ENCODE data around the gene AZIN2.
"Not testable (repeated sequence)": the region's sequence is repeated elsewhere in the genome, so short reads cannot be mapped to it uniquely, and the experiment has no call there.

Gene AZIN2

DNA sequence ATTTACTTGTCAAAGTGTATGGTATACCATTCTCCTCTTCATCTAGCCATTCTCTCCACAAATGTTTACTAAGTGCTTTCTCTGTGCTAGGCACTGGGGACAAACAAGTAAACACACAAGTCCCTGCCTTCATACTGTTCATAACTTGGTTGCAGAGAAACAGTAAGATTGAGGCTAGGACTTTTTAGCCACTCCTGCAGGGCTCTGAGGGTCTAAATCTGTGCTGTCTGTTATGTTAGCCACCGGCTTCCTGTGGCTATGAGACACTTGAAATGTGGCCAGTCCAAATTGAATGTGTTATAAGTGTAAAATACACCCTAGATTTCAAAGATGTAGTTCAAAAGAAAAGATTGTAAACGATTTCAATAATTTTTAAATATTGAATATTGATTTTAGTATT lies 50.2 kb downstream of the AZIN2 start:
- no peak for DNase-seq

DNA sequence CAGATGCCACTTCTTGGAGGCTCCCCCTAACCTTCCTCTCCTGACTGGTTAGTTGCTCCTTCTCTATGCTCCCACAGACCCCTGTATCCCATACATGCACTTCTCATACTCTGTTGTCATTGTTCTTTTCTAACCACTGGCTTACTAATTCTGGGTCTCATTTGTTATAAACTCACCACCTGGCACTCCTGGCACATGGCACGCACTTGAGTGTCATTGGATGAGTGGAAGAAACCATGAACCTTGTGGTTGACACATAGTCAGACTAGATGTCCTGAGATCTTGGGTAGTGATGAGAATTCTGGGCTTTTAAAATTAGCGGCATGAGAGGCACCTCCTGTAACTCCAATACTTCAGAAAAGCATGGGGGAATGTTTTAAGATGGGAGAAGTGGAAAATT lies 51.6 kb downstream of the AZIN2 start:
- no peak for DNase-seq

DNA sequence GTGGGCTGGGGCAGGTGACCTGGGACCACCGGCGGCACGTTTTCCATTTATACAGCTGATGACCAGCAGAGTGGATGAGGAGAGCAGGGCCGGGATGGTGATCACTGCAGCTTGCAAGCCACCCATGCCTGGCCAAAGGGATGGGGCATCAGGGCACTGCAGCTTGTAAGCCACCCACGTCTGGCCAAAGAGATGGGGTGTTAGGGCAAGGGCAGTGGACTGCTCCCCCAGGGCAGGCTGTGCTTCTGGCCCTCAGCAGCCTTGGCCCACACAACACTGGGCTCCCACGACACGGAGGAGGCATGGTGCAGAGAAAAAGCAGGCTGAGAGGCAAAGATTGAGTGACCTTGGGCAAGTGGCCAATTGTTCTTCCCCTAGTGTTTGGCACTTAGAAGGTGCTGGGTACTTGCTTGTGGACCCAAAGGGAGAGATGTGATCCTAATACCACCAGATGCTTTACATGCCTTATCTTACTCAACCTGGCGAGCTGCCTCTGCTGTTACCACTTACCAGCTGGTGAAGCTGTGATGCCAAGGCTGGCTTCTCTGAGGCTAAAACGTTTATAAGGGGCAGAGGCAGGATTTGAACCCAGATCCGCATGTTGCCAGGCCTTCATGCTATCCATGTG lies 52.6 kb downstream of the AZIN2 start:
- DNase-seq: no peak

DNA sequence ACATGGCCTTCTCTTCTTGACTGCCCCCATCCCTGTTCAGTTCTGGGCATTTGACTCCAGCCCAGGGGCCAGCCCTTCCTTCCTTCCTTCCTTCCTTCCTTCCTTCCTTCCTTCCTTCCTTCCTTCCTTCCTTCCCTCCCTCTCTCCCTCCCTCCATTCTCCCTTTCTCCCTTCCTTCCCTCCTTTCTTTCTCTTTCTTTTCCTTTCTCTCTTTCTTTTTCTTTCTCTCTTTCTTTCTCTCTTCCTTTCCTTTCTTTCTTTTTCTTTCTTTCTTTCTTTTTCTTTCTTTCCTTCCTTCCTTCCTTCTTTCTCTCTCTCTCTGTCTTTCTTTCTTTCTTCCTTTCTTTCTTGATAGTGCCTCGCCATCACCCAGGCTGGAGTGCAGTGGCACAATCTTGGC lies 55.1 kb downstream of the AZIN2 start:
- DNase-seq: not testable (repeated sequence)

DNA sequence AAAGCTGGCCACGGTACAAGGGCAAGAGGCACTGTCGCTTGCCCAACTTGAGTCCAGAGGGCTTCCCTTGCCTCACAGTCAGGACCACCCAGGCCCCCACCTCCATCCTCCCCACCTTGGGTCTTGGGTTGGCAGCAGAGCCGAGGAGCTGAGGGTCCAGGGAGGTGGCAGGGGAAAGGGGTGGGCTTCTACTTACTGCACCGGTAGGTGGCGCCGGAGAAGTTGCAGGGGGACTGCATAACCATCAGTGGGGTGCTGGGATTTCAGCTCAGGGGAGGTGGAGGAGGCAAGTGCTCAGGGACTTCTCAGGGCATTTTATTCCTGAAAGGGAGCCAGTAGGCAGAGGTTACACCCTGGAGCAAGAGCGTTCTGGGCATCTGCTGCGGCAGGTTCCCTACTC lies 56.8 kb downstream of the AZIN2 start:
- DNase-seq: peak; percentile 45

DNA sequence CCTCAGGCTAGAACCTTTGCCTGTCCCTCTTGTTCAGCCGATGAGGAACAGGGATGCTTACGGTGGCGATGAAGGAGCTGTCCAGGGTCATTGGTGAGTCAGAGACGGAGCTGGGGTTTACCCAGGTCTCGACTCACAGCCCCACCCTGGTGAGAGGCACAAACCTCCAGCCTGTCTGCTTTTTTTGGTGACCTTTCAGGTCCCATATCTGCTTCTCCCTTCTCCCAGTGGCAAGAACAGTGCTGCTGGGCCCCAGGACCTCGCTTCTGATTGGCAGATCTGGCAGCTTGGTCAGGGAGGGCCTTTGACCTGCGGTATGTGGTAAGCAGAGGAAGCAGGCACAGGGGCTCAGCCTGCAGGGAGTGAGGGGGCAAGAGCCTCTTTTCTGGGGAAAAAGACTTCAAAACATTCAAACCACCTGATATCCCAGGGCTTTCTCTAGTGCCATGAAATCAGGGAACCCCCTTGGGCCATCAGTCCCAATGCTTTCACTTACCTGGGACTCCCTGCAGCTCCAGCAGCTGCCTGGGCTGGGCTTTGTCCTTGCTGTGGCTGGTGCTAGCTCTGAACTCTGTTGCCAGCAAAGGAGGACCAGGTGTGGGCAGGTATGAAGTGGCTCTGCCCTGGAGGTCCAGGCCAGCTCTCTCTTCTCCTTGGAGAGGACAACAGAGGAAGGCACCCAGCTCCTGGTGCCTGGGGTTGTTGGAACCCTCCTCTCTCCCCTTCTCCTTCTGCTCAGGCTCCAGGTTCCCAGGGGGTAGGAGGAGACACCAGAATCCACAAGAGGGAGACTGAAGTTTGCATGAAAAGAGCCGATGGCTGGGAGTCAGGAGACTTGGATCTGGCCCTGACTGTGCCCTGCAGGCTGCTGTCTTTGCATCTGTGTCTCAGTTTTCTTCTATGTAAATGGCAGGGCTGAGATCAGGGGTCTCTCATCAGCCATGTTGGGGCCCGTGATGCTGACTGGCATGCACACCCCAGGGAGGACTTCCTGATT lies 59.5 kb downstream of the AZIN2 start:
- no peak for DNase-seq

DNA sequence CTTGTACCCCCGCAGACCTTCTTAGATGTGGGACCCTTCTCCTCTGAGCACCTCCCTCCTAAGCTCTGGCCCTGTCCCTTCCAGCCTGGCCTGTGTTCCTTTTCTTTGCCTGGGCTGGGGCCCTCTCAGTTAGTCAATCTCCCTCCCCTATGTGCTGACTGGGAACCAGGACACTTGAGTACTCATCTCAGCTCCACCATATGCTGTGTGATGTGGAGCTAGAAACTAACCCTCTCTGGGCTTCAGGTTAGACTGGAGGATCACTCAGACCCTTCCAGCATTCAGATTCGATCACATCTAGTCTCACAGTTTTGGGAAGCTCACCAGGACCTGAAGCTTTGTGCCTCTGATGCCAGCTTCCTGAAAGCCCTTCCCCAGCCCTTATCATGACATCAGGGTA lies 60.3 kb downstream of the AZIN2 start:
- DNase-seq: no peak

DNA sequence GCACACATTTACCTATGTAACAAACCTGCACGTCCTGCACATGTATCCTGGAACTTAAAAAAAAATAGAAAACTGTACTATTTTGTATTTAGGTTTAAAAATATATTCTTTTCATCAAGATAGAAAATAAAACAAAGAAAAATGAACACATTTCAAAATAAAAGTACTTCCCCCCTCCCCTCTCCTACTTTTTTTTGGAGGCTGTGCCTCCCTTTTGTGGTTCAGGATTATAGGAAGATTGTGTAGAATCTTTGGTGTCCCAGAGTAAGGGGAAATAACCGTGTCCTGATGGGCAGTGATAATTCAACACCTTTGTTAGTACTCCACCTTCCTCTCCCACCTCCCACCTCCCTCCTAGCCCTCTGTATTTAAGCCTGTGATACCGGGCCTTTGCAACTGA lies 60.8 kb downstream of the AZIN2 start:
- no peak for DNase-seq

DNA sequence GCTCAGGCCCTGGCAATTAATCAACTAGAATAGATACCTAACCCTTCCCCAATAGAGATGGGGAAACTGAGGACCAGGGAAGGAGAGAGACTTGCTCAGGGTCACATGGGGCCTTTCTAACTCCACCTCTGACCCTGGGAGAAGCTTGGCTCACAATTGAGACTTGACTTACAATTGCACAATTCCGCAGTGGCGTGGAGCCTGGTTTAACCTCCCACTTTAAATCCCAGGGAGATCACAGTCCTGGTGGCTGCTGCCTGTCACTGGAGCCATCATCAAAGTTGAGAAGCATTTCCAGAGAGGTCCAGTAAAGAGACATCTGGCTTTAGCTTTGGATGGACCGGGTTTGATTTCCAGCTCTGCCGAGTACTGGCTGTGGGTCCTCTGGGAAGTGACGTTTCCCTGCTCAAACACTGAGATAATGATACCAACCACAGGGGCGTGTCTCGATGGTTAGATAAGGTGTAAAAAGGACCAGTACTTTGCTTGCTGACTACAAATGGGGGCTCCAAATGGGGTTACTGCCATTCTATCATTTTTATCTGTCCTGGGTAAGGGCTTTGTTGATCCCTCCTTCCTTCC lies 61.6 kb downstream of the AZIN2 start:
- no peak for DNase-seq

DNA sequence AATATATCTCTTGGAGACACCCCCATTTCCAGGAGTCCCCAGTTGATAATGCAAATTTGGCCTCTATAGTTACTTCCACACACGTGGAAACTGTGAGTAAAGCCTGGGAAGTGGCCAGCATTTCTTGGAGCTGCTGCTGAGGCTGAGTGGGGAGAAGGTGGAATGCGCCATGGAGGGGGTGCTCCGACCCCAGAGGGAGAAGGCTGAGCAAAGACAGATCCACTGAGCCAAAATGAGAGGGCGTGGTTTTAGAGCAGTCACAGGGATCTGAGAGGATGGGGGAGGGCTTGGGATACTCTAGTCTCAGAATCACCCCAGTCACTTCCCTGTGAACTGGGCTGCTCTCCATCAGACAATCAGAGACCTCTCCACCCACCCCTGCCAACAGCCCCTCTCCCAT lies 62.2 kb downstream of the AZIN2 start:
- no peak for DNase-seq

DNA sequence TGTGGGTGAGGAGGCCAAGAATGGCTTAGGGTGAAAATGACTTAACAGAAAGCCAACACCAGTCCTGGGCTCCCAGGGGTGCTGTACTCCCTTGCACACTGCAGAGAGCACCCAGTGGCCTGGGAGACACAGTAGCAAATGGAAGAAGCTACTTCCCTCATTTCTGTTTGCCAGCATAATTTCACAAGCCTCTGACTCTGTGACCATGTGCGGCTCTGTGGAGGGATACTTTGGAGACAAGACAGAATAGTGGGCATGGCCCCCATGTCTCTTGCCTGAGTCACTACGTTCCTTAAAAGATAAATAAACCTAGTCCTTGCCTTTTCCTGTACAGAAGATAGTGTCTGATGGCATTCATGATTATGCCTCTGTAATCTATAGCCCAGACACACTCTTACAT lies 62.7 kb downstream of the AZIN2 start:
- no peak for DNase-seq

DNA sequence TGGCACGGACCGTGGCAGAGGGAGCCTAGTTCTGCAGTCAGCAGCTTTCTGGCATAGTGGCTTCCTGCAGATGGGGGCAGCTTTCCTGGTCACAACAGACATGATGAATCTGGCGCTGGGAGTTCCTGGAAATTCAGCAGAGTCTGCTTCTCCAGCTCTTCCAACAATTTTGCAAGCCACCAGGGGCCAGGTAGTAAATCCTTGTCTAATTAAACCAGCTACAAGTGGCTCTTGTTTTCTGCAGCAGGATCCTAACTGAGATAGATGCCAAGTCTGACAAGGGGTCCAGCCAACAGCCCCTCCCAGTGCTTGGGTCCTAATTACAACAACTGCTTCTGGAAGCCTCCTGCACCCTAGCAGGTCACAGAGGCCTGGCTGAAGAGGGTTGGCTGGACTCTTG lies 65.0 kb downstream of the AZIN2 start:
- DNase-seq: no peak

DNA sequence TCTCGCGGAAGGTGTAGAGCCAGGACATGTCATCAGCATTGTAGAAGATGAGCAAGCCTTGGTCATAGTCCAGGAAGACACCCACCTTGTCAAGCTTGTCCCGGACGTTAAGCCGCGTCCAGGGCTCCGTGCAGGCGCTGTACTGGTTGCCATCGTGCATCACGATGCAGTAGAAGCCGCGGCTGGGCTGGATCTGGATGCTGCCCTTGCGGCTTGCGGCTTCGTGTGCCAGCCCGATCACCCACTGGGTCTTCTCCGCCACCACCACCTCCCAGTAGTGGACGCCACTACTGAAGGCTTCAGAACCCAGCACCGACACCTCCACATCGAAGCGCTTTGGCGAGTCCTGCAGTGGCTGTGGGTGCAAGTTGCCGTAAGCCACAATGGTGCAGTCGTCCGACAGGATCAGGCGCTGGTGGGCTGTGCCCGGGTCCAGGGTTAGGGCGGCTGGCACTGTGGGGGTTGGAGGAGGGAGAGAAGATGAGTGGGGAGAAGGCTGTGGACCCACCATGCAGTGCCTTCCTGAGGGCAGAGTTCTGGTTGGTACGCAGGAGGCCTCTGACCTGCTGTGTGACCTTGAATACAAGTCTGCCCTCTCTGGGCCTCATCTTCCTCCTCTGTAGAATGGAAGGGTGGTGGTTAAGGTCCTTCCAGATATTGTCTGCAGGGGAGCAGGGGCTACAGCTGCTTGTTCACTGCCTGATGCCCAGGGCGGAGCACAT lies 66.5 kb downstream of the AZIN2 start:
- no peak for DNase-seq

DNA sequence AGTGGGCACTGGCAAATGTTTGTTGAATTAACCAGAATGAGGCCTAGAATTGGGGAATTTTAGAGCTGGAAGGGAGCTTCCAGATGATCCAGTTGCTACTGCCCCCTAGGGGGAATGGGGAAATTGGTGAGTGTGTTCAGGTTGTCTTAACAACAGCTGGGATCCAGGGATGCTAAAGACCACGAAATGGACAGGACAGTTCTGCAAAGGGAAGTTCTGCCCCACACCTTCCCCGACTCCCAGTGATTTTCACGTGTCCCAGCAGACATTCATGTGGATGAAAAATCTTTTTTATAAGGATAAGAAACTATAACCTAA lies 67.0 kb downstream of the AZIN2 start:
- DNase-seq: no peak

DNA sequence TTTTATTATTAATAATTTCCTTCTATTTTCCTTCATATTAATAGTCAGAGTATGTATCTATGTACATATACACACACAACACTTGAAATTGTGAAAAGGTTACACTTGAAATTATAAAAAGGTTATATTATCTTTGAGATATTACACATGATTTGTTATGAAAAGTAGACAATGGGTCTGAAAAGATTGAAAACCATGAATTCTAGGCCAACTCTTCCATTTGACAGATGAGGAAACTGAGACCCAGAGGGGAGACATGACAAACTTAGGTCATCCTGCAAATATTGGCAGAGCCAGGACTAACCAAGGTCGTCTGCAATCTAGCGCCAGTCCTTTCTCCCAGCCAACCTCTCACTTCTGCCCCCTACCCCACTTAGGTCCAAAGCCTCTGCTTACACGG lies 67.7 kb downstream of the AZIN2 start:
- no peak for DNase-seq

DNA sequence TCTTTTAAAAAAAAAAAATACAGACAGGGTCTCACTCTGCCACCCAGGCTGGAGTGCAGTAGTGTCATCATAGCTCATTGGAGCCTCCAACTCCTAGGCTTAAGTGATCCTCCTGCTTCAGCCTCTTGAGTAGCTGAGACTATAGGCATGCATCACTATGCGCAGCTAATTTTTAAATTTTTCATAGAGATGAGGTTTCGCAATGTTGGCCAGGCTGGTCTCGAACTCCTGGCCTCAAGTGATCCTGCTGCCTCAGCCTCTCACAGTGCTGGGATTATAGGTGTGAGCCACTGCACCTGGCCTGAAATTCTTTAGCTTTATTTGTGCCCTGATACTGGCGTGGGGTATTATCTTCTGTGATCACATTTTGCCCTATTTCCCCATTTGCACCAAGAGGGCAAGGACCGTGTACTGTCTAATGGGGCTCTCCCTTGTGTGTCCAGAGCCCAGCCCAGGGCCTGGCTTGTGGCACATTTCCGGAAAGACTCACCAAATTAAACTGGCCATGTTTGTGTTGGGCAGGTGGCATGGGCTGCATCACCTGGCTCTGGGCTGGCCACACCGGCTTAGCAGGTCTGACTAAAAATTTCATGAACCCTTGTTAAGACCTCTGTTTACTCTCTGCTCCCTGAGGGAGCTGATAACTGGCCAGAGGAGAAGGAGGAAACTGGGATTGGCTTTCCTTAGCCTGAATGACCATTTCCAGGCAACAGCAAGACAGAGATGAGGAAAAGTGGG lies 68.7 kb downstream of the AZIN2 start:
- no peak for DNase-seq

DNA sequence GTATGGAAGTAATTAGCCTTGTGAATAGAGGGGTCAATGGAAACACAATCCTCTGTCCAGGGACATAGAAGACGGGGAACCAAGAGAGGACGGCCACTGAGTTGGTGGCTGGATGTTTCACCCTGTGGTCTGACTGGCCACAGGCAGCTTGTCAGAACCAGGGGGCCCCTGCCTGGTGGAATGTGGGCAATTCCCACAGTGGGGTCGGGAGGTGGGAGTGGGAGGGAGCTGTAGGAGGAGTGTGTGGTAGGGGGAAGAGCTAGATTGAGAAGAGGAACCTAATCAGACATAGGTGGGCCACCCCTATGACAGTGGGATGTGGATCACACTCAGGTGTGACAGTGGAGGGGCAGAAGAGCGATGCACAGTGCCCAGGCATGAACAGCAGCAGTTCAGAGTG lies 69.6 kb downstream of the AZIN2 start:
- DNase-seq: no peak

DNA sequence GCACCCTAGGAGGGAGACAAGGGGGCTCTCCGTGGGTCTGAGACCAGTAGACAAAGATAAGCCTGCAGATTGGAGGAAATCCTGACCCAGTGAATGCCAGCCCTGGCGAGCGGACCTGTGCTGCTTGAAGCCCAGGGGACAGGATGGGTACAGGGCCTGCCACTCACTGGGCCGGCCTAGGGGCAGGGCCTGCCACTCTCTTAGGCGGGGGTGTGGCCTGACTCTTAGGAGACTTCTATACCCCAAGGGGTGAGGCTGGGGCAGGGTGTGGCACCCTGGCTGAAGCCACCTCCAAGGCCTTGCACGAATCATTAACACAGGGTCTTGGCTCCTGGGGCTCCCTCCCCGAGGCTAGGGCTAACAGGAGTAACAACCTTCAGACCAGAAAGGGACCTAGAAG lies 70.2 kb downstream of the AZIN2 start:
- no peak for DNase-seq

DNA sequence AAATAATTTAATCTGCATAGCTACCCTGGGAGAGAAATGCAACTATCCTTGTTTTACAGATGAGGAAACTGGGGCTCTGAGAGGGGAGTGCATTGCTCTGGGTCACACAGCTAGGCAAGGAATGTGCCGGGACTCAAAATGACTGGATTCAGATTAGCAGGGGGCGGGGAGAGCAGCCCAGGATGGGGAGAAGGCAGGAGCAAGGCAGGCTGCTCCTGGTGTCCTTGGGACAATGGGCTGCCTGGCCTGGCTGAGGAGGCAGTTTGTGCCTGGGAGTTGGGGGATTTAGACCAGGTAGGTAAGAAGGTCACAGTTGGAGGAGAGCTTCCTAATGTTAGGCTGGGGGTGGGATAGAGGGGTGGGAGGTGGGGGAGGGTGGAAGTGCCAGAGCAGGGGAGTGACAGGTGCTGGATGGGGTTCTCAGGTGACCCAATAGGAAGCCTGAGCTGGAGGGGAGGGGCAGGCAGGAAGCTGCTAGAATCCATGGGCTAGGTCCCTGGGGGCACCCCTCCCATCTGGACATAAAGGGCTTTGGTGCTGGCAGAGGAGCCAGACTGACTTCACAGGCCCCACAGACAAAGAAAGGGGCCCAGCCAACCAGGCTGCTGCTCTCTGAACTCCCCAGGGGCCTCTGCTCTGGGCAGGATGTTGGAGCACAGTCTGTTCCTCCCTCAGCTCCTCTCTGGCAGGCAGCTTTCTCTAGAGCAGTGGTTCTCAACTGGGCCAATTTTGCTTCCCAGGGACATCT lies 71.9 kb downstream of the AZIN2 start:
- DNase-seq: no peak

DNA sequence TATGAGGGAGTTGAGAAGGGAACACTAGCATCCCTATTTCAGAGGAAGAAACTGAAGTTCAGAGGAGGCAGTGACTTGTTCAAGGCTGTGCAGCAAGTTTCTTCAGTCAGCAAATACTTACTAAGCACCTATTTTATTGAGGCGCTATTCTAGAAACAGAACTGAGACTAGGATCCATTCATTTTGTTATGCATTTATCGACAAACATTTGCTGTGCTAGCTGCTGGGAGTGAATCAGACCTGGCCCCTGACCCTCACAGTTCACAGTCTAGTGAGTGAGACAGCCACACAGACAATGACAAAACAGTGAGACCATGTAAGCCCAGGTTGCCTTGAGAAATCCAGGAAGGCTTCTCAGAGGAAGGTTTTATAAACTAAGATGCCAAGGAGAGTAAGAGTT lies 72.7 kb downstream of the AZIN2 start:
- DNase-seq: no peak

DNA sequence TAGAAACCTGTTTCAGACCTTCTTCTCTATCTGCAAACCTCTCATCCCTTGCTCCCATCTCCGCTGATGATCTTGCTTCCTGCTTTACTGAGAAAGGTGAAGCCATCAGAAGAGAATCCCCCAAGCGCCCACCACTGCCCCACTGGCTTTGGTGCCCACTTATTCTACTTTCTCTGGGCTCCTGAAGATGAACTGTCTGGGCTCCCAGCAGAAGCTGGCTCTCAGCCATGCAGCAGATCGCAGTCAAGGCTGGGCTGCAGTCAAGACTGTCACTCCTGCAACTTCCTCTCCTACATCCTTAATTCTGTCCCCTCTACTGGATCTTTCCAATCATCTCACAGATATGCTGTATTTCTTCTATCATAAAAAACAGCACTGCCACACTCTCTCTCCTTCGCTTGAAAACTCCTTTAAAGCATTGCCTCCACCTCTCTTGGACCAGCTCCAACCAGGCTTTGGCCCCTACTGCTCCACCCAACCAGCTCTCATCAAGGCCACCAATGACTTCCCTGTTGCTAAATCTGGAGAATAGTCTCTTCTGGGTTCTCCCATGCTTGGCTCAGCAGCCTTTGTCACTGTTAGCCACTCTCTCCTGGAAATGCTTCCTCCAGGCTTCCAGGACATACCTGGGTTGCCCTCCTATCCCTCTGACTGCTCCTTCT lies 75.1 kb downstream of the AZIN2 start:
- no peak for DNase-seq

DNA sequence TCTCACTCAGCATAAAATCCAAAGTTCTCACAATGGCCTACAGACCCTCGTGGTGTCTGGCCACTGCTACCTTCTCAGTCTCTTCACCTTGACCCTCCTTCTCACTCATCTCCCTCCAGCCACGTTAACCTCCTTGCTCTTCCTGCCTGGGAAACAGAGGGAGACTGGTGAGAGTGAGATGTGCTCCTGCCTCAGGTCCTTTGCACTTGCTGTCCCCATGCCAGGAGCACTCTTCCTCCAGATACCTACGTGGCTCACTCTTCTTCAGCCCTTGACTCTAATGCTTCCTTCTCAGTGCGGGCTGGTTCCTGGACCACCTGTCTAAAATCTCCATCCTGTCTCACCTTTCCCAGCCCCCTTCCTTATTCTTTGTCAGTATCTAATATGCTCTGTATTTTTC lies 76.2 kb downstream of the AZIN2 start:
- no peak for DNase-seq

All from activated CD8-positive, alpha-beta memory T cell treated with anti-CD3 and anti-CD28 coated beads, Interleukin-2, amount 50 U/mL, for 4 hours (primary cell).